ENCODE data around the gene AFG1L.

GRCh38 chr6:108442770-108443520, 148.1 kb downstream of the AFG1L start:
- TF ChIP-seq CTCF (conservative IDR thresholded peaks at IDR 0.05 in 1 of 2, IDR thresholded peaks at IDR 0.05 in 1 of 2; ENCODE audit: low read depth in 1 of 2, low read length in 2 of 2), result no peak
- TF ChIP-seq EZH2 (IDR thresholded peaks at IDR 0.05; ENCODE audit: low read length, missing control alignments), result no peak
